K562 (cell line): Measurements from ENCODE around the gene IRF2BP2.

Experiments
- CTCF ChIP-seq, 3 experiments: IDR thresholded peaks in 2 of 3; conservative IDR thresholded peaks in 1 of 3; 2 replicates each; pipeline ENCODE4 v1.5.1; 2011 to 2012; ENCODE audit warnings: low read length in 3 of 3, mild to moderate bottlenecking in 3 of 3, control low read depth in 2 of 3, improper control_type of control experiment in 1 of 3, inconsistent platforms in 1 of 3, low read depth in 1 of 3, mixed read lengths in 1 of 3, moderate library complexity in 1 of 3; ENCODE audit not compliant: insufficient read depth in 2 of 3
- EP400 ChIP-seq: fragments of 450-650 bp; IDR thresholded peaks from 2 replicates; pipeline ENCODE4 v1.6.1; 2017; ENCODE audit warnings: antibody characterized with exemption, mild to moderate bottlenecking, moderate library complexity
- FOS ChIP-seq: IDR thresholded peaks from 3 replicates; pipeline ENCODE4 v1.6.1; 2011; ENCODE audit not compliant: insufficient read length; ENCODE audit errors: extremely low read depth
- GATAD2B ChIP-seq: fragments of 450-650 bp; IDR thresholded peaks from 2 replicates; pipeline ENCODE4 v1.6.1; 2017; ENCODE audit warnings: mild to moderate bottlenecking, borderline replicate concordance
- HDGF ChIP-seq: fragments of 450-650 bp; IDR thresholded peaks from 2 replicates; pipeline ENCODE4 v1.6.1; 2016
- HOMEZ ChIP-seq: fragments of 250-450 bp; sonication (Bioruptor Pico); IDR thresholded peaks from 2 replicates; pipeline ENCODE4 v1.4.0; 2020; ENCODE audit warnings: mild to moderate bottlenecking, moderate library complexity
- MBD2 ChIP-seq: sonication (generic); IDR thresholded peaks from 2 replicates; pipeline ENCODE4 v1.6.1; 2016; ENCODE audit warnings: low read depth, borderline replicate concordance
- MXD1 ChIP-seq: fragments of 250-450 bp; sonication (Bioruptor Pico); IDR thresholded peaks from 2 replicates; pipeline ENCODE4 v1.8.0; 2021; ENCODE audit warnings: borderline replicate concordance, mild to moderate bottlenecking, moderate library complexity; ENCODE audit not compliant: poor library complexity, severe bottlenecking
- MYBL2 ChIP-seq, 2 experiments: fragments of 450-650 bp in 1 of 2; sonication (generic) in 1 of 2; formaldehyde crosslinking in 1 of 2; IDR thresholded peaks; 2 replicates each; pipeline versions ENCODE4 v1.6.1 to v1.8.1; 2017 to 2022; ENCODE audit warnings: borderline replicate concordance in 1 of 2, inconsistent platforms in 1 of 2, low read depth in 1 of 2, mild to moderate bottlenecking in 1 of 2, missing genetic modification reagents in 1 of 2, moderate library complexity in 1 of 2
- TBL1XR1 ChIP-seq, 2 experiments: IDR thresholded peaks; 2 replicates each; pipeline ENCODE4 v1.6.1; 2012; ENCODE audit warnings: improper control_type of control experiment in 2 of 2, low read length in 2 of 2, mild to moderate bottlenecking in 1 of 2
- TCF7 ChIP-seq: sonication (generic); IDR thresholded peaks from 2 replicates; pipeline ENCODE4 v1.6.1; 2016; ENCODE audit warnings: antibody characterized with exemption, borderline replicate concordance

GRCh38 chr1:234556245-234556943 lies 53.6 kb downstream of the IRF2BP2 start:
- no peak for TF ChIP-seq CTCF (IDR thresholded peaks at IDR 0.05 in 2 of 3, conservative IDR thresholded peaks at IDR 0.05 in 1 of 3; ENCODE audit: insufficient read depth in 2 of 3, low read depth in 1 of 3, low read length in 3 of 3)
- TF ChIP-seq MBD2 = no peak
- TF ChIP-seq MXD1 = no peak
- TF ChIP-seq HOMEZ (CRISPR knock-in tag) = no peak
- TF ChIP-seq MYBL2 (IDR thresholded peaks at IDR 0.05; ENCODE audit: low read depth) = no peak
- TF ChIP-seq MYBL2 (CRISPR knock-in tag; IDR thresholded peaks at IDR 0.05; ENCODE audit: borderline replicate concordance) = no peak
- no peak for TF ChIP-seq FOS
- TF ChIP-seq TCF7 = no peak
- no peak for TF ChIP-seq TBL1XR1 (IDR thresholded peaks at IDR 0.05; ENCODE audit: low read length in 2 of 2)
- no peak for TF ChIP-seq EP400
- no peak for TF ChIP-seq HDGF
- no peak for TF ChIP-seq GATAD2B
